Measurements from ENCODE around the gene CDC42.

- TF ChIP-seq CTCF (conservative IDR thresholded peaks at IDR 0.05): no peak
- TF ChIP-seq ZFX (IDR thresholded peaks at IDR 0.05): no peak
Observed at GRCh38 chr1:22117238-22117637, 64.7 kb downstream of the CDC42 start.

Measured in C4-2B (cell line).